Measurements from ENCODE around the gene ZFHX3. TPM values are rescaled to one million over a fixed set of nuclear protein-coding genes. Genes with fewer than 3 reads are reported as not detected.
A peak's percentile ranks its signal among the peaks of the same experiment; 100 is the strongest.

Gene ZFHX3
- total RNA-seq, 1 experiment from 2014 or later = 21.8 TPM

DNA sequence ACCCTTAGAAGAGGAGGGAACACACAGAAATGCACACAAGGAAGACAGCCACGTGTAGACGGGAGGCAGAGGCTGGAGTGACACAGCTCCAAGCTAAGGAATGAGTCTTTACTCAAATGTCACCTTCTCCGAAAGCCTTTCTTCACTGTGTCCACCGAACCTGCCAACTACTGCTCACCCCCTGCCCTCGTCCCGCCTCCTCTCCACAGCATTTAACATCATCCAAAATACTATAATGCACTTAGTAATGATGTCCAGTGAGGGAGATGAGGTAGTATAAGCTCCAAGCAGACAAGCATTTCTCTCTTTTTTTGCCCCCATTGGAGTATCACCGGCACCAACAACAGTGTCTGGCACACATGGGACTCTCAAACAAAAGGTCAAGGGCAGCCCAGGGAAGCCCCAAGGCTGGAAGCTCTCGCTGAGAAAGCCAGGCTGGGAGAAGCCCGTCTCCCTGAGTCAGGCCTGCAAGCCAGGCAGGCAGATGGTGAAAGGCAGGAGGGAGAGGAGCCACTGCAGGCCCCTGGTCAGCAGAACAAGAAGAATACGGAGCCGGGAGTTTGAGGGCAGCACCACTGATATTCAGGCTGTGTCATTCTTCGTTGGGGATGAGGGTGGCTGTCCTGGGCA is 25.9 kb downstream of the ZFHX3 start:
- TF ChIP-seq, protein P1, sequence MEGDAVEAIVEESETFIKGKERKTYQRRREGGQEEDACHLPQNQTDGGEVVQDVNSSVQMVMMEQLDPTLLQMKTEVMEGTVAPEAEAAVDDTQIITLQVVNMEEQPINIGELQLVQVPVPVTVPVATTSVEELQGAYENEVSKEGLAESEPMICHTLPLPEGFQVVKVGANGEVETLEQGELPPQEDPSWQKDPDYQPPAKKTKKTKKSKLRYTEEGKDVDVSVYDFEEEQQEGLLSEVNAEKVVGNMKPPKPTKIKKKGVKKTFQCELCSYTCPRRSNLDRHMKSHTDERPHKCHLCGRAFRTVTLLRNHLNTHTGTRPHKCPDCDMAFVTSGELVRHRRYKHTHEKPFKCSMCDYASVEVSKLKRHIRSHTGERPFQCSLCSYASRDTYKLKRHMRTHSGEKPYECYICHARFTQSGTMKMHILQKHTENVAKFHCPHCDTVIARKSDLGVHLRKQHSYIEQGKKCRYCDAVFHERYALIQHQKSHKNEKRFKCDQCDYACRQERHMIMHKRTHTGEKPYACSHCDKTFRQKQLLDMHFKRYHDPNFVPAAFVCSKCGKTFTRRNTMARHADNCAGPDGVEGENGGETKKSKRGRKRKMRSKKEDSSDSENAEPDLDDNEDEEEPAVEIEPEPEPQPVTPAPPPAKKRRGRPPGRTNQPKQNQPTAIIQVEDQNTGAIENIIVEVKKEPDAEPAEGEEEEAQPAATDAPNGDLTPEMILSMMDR (conservative IDR thresholded peaks at IDR 0.05; ENCODE audit: low read depth, low read length) = no peak
- TF ChIP-seq EZH2 (IDR thresholded peaks at IDR 0.05; ENCODE audit: borderline replicate concordance, low read depth, low read length, poor library complexity, severe bottlenecking) = no peak
- DNase-seq (ENCODE audit: low spot score) = no peak
- Histone ChIP-seq H3K27me3 (replicated peaks; ENCODE audit: insufficient read depth, low read depth, low read length, poor library complexity) (no peaks in the 10 kb centered on the region), H3K9me3 (ENCODE audit: low read depth, low read length, poor library complexity, severe bottlenecking) (no peaks in the 10 kb centered on the region), H3K27ac (ENCODE audit: low read depth, low read length, poor library complexity, severe bottlenecking) (no peak overlapping the region), H3K36me3 (ENCODE audit: insufficient read depth, low read length, poor library complexity, severe bottlenecking) (no peaks in the 10 kb centered on the region), H3K4me3 (ENCODE audit: low read depth, low read length, poor library complexity, severe bottlenecking) (no peak overlapping the region), H3K4me1 (ENCODE audit: insufficient read depth, low read length, poor library complexity, severe bottlenecking) (peaks cover 21% of the 10 kb centered on the region)
- CTCF ChIA-PET = no interaction called here
- intact Hi-C loops (cut with micrococcal nuclease; ENCODE audit: unreplicated experiment) = no loop called here
- BruUV-seq (replicated peaks) = no TSS peak
- POLR2A ChIA-PET (ENCODE audit: low non-redundant PET) = no interaction called here

DNA sequence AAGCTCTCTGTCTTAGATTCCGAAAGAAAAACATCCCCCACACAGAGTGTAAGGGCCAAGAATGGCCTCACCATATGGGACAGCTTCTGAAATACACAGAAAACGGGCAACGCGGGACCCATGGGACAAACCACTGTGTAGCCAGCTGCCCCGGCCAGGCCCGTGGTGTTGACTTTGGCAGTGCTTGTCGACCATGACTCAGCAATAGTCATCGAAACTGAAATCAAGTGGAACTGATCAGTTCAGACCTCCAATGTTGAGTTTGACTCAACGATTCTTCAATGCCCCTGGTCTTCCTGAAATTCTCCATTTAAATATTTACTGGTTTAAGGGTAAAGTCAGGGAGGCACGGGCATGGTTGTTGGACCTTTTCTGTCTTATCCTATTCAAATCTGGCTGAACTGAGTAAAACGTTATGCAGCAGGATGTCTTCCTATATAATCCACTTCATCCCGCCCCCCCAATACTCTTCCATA is 27.5 kb downstream of the ZFHX3 start:
- CTCF ChIA-PET = no interaction called here
- POLR2A ChIA-PET (ENCODE audit: low non-redundant PET) = no interaction called here
- DNase-seq (ENCODE audit: low spot score) = no peak
- H3K9me3 ChIP-seq (ENCODE audit: low read depth, low read length, poor library complexity, severe bottlenecking) = no peaks in the 10 kb centered on the region
- TF ChIP-seq, protein P1 (conservative IDR thresholded peaks at IDR 0.05; ENCODE audit: low read depth, low read length) = no peak
- TF ChIP-seq EZH2 (IDR thresholded peaks at IDR 0.05; ENCODE audit: borderline replicate concordance, low read depth, low read length, poor library complexity, severe bottlenecking) = no peak
- no peak overlapping the region for H3K4me3 ChIP-seq (ENCODE audit: low read depth, low read length, poor library complexity, severe bottlenecking)
- no peaks in the 10 kb centered on the region for H3K27me3 ChIP-seq (replicated peaks; ENCODE audit: insufficient read depth, low read depth, low read length, poor library complexity)
- peak overlapping the region; percentile 38 for H3K27ac ChIP-seq (ENCODE audit: low read depth, low read length, poor library complexity, severe bottlenecking)
- H3K4me1 ChIP-seq (ENCODE audit: insufficient read depth, low read length, poor library complexity, severe bottlenecking) = peaks cover 21% of the 10 kb centered on the region
- intact Hi-C loops (cut with micrococcal nuclease; ENCODE audit: unreplicated experiment) = no loop called here
- no peaks in the 10 kb centered on the region for H3K36me3 ChIP-seq (ENCODE audit: insufficient read depth, low read length, poor library complexity, severe bottlenecking)
- BruUV-seq (replicated peaks) = no TSS peak

DNA sequence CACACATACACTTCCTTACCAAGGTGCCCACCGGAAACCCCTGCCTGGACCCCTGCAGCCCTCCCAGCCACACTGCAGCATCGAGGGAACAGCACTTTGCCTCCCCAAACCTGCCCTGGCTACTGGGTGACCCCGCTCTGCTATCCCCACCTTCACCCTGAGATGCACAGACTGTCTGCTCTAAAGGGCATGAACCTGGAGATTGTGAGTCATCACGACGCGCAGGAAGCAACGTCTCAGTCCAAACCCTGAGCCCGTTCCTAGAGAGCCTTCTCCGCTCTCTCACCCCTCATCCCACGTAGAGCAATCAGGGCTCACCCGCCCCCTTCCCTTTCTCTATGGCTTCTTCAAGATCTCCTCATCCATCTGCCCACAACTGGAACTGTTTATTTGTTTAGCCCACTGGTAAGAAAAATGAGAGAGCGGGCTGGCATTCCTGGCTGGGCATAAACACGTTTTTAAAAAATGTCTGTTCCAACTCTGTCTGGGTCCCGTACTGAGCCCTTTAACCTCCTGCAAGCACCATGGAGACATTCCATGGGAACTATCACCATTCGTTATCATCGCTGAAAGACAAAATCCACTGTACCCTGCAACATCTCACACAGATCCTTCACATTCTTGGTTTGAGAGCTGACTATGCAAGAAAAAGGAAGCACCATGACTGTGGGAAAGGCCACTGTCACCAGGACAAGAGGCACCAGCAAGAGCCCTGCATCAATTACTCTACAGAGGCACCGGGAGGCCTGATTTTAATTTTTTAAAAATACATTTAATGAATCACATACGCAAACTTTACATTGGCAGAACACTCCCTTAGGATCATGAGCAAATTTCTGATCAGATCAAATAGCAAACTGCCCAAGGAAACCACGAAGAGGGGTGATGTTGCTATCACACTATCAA is 28.2 kb downstream of the ZFHX3 start:
- Histone ChIP-seq H3K27me3 (replicated peaks; ENCODE audit: insufficient read depth, low read depth, low read length, poor library complexity) (no peaks in the 10 kb centered on the region), H3K27ac (ENCODE audit: low read depth, low read length, poor library complexity, severe bottlenecking) (peak overlapping the region; percentile 38), H3K4me1 (ENCODE audit: insufficient read depth, low read length, poor library complexity, severe bottlenecking) (peaks cover 21% of the 10 kb centered on the region), H3K4me3 (ENCODE audit: low read depth, low read length, poor library complexity, severe bottlenecking) (no peak overlapping the region), H3K36me3 (ENCODE audit: insufficient read depth, low read length, poor library complexity, severe bottlenecking) (no peaks in the 10 kb centered on the region), H3K9me3 (ENCODE audit: low read depth, low read length, poor library complexity, severe bottlenecking) (no peaks in the 10 kb centered on the region)
- ChIA-PET CTCF (no interaction called here), POLR2A (ENCODE audit: low non-redundant PET) (no interaction called here)
- BruUV-seq (replicated peaks) = no TSS peak
- DNase-seq (ENCODE audit: low spot score) = no peak
- TF ChIP-seq, protein P1 (conservative IDR thresholded peaks at IDR 0.05; ENCODE audit: low read depth, low read length) = no peak
- TF ChIP-seq EZH2 (IDR thresholded peaks at IDR 0.05; ENCODE audit: borderline replicate concordance, low read depth, low read length, poor library complexity, severe bottlenecking) = no peak
- intact Hi-C loops (cut with micrococcal nuclease; ENCODE audit: unreplicated experiment) = no loop called here

Data from A673 (cell line).